KOPT-K1 (cell line): Measurements from ENCODE around the gene KLK3.
"Not testable (repeated sequence)": the region's sequence is repeated elsewhere in the genome, so short reads cannot be mapped to it uniquely, and the experiment has no call there.

Experiments used
- H3K27ac ChIP-seq: fragments of 200-600 bp; sonication (generic); 2 replicates; pipeline ENCODE4 v1.5.1; 2016; ENCODE audit warnings: antibody characterized with exemption, mild to moderate bottlenecking, low read depth, low read length; ENCODE audit not compliant: poor library complexity, severe bottlenecking
- H3K36me3 ChIP-seq: fragments of 200-600 bp; sonication (generic); 2 replicates; pipeline ENCODE4 v1.5.1; 2017; ENCODE audit warnings: antibody characterized with exemption, mild to moderate bottlenecking, low read length, moderate library complexity; ENCODE audit not compliant: insufficient read depth
- H3K9me3 ChIP-seq: fragments of 200-600 bp; sonication (generic); 2 replicates; pipeline ENCODE4 v1.5.1; 2017; ENCODE audit warnings: antibody characterized with exemption, low read length, mild to moderate bottlenecking; ENCODE audit not compliant: insufficient read depth, poor library complexity, severe bottlenecking

Gene KLK3

GRCh38 chr19:50854636-50855410 is at the start of gene KLK3:
KLK3 (plus strand) TSS chr19:50854915; CDS start chr19:50854956, 41 bp downstream.
- Histone ChIP-seq H3K36me3 (no peaks in the 10 kb centered on the region), H3K9me3 (no peaks in the 10 kb centered on the region), H3K27ac (no peak within 1 kb of the TSS)

- Histone ChIP-seq H3K36me3 (no peaks in the 10 kb centered on the region), H3K27ac (no peak overlapping the region), H3K9me3 (no peaks in the 10 kb centered on the region)
Observed at GRCh38 chr19:50808856-50809255, 45.9 kb upstream of the KLK3 start.

GRCh38 chr19:50811622-50812238 is 43.0 kb upstream of the KLK3 start:
- not testable (repeated sequence) for H3K27ac ChIP-seq, H3K9me3 ChIP-seq, H3K36me3 ChIP-seq

- H3K36me3 ChIP-seq: no peaks in the 10 kb centered on the region
- H3K9me3 ChIP-seq: no peaks in the 10 kb centered on the region
- no peak overlapping the region for H3K27ac ChIP-seq
Observed at GRCh38 chr19:50812474-50812873, 42.2 kb upstream of the KLK3 start.

GRCh38 chr19:50814883-50815282 is 39.8 kb upstream of the KLK3 start:
- Histone ChIP-seq H3K9me3 (no peaks in the 10 kb centered on the region), H3K27ac (no peak overlapping the region), H3K36me3 (no peaks in the 10 kb centered on the region)

GRCh38 chr19:50815439-50815838 is 39.3 kb upstream of the KLK3 start:
- Histone ChIP-seq H3K27ac (no peak overlapping the region), H3K9me3 (no peaks in the 10 kb centered on the region), H3K36me3 (no peaks in the 10 kb centered on the region)

GRCh38 chr19:50817941-50818858 is 36.5 kb upstream of the KLK3 start:
- no peaks in the 10 kb centered on the region for H3K9me3 ChIP-seq
- H3K27ac ChIP-seq: no peak overlapping the region
- H3K36me3 ChIP-seq: no peaks in the 10 kb centered on the region

- H3K36me3 ChIP-seq: no peaks in the 10 kb centered on the region
- no peak overlapping the region for H3K27ac ChIP-seq
- H3K9me3 ChIP-seq: no peaks in the 10 kb centered on the region
Observed at GRCh38 chr19:50818859-50819472, 35.7 kb upstream of the KLK3 start.

GRCh38 chr19:50819636-50820035 is 35.1 kb upstream of the KLK3 start:
- no peak overlapping the region for H3K27ac ChIP-seq
- H3K9me3 ChIP-seq: no peaks in the 10 kb centered on the region
- no peaks in the 10 kb centered on the region for H3K36me3 ChIP-seq

GRCh38 chr19:50820086-50820485 is 34.6 kb upstream of the KLK3 start:
- Histone ChIP-seq H3K9me3 (no peaks in the 10 kb centered on the region), H3K36me3 (no peaks in the 10 kb centered on the region), H3K27ac (no peak overlapping the region)

GRCh38 chr19:50820549-50821247 is 34.0 kb upstream of the KLK3 start:
- Histone ChIP-seq H3K9me3 (no peaks in the 10 kb centered on the region), H3K36me3 (no peaks in the 10 kb centered on the region), H3K27ac (no peak overlapping the region)

- no peak overlapping the region for H3K27ac ChIP-seq
- H3K36me3 ChIP-seq: no peaks in the 10 kb centered on the region
- H3K9me3 ChIP-seq: no peaks in the 10 kb centered on the region
Observed at GRCh38 chr19:50821248-50821612, 33.5 kb upstream of the KLK3 start.

- H3K9me3 ChIP-seq: no peaks in the 10 kb centered on the region
- no peak overlapping the region for H3K27ac ChIP-seq
- H3K36me3 ChIP-seq: no peaks in the 10 kb centered on the region
Observed at GRCh38 chr19:50821622-50822021, 33.1 kb upstream of the KLK3 start.

GRCh38 chr19:50822661-50823208 is 32.0 kb upstream of the KLK3 start:
- no peaks in the 10 kb centered on the region for H3K36me3 ChIP-seq
- H3K27ac ChIP-seq: no peak overlapping the region

More at GRCh38 chr19:50822661-50823208, 32.0 kb upstream of the KLK3 start:
- H3K9me3 ChIP-seq: no peaks in the 10 kb centered on the region
